Measurements from ENCODE around the gene NELL1. TPM values are rescaled to one million over a fixed set of nuclear protein-coding genes. Genes with fewer than 3 reads are reported as not detected.

Gene NELL1
- 1 to 10 TPM in 11 of 12 donors, not detected in 1; 2.5 to 9.1 (median 5.6) TPM for polyA plus RNA-seq (ENCODE audit: insufficient read length in 12 of 12)
- long read RNA-seq, donor 1: 0 reads
- long read RNA-seq, donor 2, partial matches to known transcripts: 0 of 2 reads
- long read RNA-seq, donor 2, other reads (novel, unspliced or antisense): 0 of 2 reads
- long read RNA-seq, donor 3, partial matches to known transcripts: 0 of 1 reads
- long read RNA-seq, donor 3, other reads (novel, unspliced or antisense): 0 of 1 reads
- long read RNA-seq, donor 4: 0 reads
- long read RNA-seq, donor 5: 0 reads
- long read RNA-seq, donor 6, partial matches to known transcripts: 0 of 1 reads
- long read RNA-seq, donor 6, other reads (novel, unspliced or antisense): 0 of 1 reads
- long read RNA-seq, donor 7, partial matches to known transcripts: 0 of 1 reads
- long read RNA-seq, donor 7, other reads (novel, unspliced or antisense): 0 of 1 reads
- long read RNA-seq, donor 8: 0 reads
- long read RNA-seq, donor 9, partial matches to known transcripts: 0 of 1 reads
- long read RNA-seq, donor 9, other reads (novel, unspliced or antisense): 0 of 1 reads
- long read RNA-seq, donor 10: 0 reads
- long read RNA-seq, donor 11, partial matches to known transcripts: 0 of 1 reads
- long read RNA-seq, donor 11, other reads (novel, unspliced or antisense): 0 of 1 reads

DNA sequence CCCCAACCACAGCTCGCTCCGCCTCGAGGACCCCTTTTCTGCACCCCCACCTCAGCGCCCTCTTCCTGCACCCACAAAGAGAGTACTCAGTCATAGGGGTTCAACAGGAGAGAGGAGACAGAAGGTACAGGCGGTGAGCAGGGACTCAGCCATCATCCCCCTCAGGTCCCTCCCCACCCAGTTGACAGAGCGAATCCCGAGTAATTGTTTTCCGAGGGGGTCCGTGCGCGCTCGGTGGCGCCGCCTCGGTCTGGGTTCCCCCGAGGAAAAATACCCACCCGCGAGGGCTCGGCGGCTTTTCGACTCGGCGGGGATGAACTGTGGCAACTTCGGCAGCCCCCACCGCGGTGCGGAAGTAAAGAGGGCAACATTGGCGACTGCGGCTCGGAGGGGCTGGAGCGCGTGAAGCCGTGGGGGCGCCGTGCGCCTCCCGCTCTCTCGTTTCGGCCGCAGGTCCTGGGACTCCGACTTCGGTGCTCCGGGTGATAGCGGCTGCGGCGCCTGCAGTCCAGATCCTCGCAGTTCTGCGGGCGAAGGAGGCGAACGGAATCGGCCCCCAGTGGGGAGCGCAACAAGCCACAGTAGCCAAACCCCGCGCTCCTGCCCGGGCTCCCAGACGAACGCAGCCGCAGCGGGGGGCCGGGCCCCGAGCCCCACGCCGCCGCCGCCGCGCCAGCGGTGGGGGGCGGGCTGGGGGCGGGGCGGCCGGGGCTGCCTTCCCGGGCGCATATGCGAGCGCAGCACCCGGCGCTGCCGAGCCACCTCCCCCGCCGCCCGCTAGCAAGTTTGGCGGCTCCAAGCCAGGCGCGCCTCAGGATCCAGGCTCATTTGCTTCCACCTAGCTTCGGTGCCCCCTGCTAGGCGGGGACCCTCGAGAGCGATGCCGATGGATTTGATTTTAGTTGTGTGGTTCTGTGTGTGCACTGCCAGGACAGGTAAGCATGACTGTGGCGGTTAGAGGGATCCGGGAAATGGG lies at the start of gene NELL1:
TSS of gene NELL1 (plus strand) at position 743 of the 976 bp plus-strand sequence.
- DNase-seq: no peak

DNA sequence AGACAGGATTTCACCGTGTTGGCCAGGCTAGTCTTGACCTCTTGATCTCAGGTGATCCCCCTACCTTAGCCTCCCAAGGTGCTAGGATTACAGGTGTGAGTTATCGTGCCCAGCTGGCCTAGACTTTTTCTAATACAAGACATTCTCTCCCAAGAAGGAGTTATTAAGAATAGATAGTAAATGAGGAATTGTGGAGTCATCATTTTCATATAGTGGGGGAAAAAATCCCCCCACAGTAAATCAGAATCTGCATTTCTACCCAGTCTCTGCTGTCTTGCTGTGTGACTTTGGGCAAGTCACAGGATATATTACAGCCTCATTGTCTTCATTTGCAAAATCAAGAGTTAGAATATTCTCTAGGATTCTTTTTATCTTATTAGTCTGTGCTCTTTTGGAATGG lies 48.4 kb upstream of the NELL1 start:
- no peak for DNase-seq

DNA sequence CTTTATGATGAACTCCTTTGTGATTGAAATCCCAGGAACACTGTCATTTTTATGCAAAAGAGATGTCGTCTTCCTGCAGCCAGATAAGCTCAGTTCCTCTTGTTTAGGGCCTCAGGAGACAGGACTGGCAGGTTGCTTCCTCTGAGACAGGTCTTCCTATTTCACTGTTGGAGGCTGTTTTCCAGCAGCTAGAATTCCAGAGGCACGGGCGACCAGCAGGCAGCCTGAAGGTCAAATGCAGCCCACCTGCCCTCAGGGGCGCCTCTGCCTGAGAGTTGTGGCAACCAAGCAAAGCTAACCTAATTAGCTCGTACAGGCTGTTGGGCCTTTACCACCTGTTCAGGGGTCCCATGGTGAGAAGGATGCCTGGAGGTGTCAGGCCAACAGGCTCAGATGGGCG lies 47.7 kb upstream of the NELL1 start:
- no peak for DNase-seq

DNA sequence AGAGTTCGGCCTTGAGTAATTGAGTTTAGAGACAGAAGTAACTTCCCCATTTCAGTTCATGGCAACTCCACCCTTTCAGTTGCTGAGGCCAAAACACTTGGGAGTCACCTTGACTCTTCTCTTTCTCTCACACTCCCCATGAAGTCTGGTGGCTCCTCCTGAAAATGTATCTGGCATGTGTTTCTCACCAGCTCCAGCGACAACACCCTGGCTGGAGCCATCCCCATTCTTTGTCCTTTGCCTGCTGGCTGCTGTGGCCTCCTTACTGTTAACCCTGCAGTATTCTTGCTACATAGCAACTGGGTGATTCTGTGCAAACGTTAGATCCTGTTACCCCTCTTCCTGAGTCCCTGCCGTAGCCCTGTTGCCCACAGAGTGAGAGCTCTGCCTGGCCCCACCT lies 46.1 kb upstream of the NELL1 start:
- no peak for DNase-seq

- DNase-seq: no peak
These were observed 43.1 kb upstream of the NELL1 start for GRCh38 chr11:20626279-20626678.

DNA sequence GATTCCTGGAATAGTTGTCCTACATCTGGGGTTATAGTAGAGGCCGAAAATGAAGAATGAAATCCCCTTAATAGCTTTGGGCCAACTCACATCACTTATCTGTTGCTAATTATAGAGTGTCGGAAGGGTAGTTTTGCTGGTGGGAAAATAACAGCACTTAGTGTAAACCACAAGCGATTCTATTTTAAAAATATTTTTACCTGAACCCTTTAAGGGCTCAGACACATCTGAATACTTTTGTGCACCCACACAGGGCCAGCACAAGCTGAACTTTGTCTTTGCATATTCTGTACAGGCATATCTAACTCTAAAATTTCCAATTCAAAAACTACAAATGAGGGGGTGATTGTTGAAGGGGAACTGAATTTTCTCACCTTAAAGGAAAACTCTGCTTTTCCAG lies 42.4 kb upstream of the NELL1 start:
- DNase-seq: no peak

DNA sequence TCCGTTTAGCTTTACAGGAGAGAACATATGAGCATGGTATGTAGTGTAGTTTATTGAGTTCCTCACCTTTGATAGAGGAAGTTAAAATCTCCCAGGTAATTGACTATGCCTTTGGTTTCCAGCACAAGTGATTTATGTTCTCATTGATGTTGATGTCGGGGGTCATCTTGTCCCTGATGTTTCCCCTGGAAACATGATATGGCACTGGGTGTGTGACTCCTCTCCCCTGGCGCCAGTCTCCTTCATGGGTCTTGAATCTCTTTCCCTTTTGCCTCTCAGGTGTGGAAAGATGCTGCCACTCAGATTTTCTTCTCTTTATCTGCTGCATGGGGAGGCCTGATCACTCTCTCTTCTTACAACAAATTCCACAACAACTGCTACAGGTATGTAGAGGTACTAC lies 41.7 kb upstream of the NELL1 start:
- no peak for DNase-seq

GRCh38 chr11:20631519-20632168 lies 37.7 kb upstream of the NELL1 start:
- no peak for DNase-seq

DNA sequence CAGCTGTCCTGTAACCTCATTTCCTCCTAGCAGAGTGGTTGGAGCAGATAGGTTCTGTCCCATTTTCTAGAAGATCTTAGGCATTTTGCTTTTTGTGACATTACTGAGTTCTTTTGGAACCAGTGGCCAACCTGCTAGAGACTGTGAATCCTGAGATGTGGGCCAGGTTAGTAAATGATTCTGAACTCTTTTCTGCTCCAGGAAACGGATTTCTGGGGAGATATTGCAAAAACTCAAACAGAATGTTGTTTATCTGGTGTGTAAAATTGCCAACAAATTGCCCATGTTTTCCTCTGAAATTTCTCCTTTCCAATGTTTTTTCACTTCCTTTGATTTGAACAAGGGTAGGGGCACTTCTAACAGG lies 37.2 kb upstream of the NELL1 start:
- no peak for DNase-seq

GRCh38 chr11:20634044-20634443 lies 35.3 kb upstream of the NELL1 start:
- DNase-seq: no peak

DNA sequence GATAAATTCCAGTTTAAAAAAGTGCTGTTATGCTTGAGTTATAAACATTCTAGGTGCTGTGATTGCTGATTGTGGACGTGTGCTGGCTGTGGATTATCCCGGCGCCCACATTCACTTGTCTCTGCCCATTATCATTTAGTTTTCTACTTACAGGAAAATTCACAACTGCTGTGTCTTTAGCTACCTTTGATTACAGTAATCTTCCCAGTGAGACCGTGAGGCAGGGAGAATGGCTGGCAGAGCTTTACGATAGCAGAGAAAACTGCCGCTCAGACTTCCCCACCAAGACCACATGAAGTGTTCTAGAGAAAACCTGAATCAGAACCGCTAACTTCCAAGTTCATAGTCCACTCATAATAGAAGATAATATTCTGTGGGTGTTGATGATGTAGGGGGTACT lies 34.6 kb upstream of the NELL1 start:
- no peak for DNase-seq

DNA sequence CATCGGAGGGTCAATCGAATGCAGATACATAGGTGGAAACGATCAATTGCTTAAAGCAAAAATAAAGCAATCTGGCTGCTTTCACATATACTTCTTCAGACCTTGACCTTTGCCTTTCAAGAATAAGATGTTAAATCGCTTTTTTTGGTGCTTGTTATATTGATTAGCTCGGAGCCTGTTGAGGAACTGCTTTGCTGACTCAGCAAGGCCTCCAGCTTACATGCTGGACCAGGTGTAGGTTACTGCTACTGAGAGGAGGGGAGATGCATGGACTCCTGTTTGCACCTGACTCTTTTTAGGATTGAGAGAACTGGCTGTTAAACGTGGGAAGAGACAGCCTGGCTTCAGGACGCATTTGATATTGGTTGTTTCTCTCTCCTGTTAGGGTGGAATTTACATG lies 31.3 kb upstream of the NELL1 start:
- DNase-seq: no peak

- no peak for DNase-seq
These were observed 29.7 kb upstream of the NELL1 start for GRCh38 chr11:20639688-20640087.

- DNase-seq: no peak
These were observed 29.0 kb upstream of the NELL1 start for GRCh38 chr11:20640401-20640800.

GRCh38 chr11:20644360-20644759 lies 25.0 kb upstream of the NELL1 start:
- no peak for DNase-seq

- DNase-seq: peak; percentile 62
These were observed 21.3 kb upstream of the NELL1 start for GRCh38 chr11:20647976-20648565.

DNA sequence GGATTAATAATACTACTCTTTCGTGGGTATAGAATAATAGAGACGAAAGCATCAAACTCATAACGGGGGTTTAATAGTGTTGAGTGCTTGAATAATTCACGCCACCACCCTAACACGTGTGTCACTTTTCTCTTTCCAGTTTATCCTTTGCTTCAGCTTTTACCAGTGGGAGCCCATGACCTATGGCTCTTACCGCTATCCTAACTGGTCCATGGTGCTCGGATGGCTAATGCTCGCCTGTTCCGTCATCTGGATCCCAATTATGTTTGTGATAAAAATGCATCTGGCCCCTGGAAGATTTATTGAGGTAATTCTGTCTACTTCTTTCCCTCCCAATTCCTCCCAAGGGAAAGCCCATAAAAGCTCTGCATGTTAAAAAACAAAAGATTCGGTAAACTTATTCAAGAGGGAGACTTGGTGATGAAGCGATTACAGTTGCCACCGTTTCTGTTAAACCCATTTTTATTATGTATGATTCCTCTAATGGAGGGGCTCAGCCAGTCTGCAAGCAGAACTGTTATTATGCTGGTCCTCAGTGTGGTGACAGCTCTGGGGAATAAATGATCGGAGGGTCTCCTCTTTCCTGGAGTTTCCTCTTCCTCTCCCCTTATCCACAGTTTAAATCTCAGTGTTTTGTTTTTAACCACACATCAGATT lies 17.1 kb upstream of the NELL1 start:
- DNase-seq: no peak

DNA sequence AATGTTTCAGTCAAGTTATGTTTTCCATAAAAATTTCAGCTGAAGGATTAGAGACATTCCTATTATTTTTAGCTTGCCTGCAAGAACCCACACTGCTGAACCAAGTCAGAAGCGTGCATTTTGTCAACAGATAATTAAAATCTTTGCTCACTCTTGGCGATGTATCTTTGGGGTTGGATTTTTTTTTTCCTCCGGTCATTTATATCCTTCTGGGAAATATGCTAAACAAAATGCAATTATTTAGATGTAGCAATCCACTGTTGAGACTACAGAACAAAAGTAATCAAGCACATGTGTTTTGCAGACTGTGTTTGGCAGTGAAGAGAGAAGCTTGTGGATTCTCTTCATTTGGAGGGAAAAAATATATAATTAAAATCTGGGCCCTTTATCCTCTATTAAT lies 15.3 kb upstream of the NELL1 start:
- peak; percentile 15 for DNase-seq

- DNase-seq: no peak
These were observed 12.5 kb upstream of the NELL1 start for GRCh38 chr11:20656901-20657300.

- no peak for DNase-seq
These were observed 11.3 kb upstream of the NELL1 start for GRCh38 chr11:20658135-20658534.

GRCh38 chr11:20661445-20661844 lies 7.9 kb upstream of the NELL1 start:
- no peak for DNase-seq

Measured in muscle of arm (tissue), 14 donors.